OCI-LY1 (cell line): ENCODE measurements around the gene SLC35A3.

ENCODE experiments used
- EZH2 ChIP-seq: fragments of 200-600 bp; sonication (generic), shearing (Covaris generic); IDR thresholded peaks from 2 replicates; pipeline ENCODE4 v1.8.0; 2017; ENCODE audit warnings: borderline replicate concordance, mixed run types, mild to moderate bottlenecking, antibody characterized with exemption, low read length, moderate library complexity, mixed read lengths
- TF ChIP-seq, protein P1 (sequence below): fragments of 200-600 bp; sonication (generic), shearing (Covaris generic); IDR thresholded peaks from 2 replicates; pipeline ENCODE4 v1.5.1; 2017; ENCODE audit warnings: mild to moderate bottlenecking, antibody characterized with exemption, low read length, moderate library complexity, mixed read lengths

DNA sequence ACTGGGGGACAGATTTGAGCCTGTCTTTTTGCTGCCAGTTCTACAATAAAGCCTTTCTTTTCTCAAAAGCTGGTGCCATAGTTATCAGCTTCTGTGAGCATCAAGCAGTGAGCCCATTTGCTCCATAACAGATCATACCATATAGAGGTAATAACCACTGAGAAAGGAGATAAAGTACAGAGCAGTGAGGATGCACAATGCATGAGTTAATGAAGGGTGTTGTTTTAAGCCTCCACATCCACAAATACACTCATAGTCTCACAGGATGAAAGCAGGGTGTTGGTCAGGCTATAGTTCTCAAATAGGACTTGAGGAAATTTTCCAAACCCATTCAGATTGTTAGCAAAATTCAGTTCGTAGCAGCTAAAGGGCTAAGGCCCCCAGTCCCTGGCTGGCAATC lies 25.6 kb upstream of the SLC35A3 start:
- TF ChIP-seq, protein P1, sequence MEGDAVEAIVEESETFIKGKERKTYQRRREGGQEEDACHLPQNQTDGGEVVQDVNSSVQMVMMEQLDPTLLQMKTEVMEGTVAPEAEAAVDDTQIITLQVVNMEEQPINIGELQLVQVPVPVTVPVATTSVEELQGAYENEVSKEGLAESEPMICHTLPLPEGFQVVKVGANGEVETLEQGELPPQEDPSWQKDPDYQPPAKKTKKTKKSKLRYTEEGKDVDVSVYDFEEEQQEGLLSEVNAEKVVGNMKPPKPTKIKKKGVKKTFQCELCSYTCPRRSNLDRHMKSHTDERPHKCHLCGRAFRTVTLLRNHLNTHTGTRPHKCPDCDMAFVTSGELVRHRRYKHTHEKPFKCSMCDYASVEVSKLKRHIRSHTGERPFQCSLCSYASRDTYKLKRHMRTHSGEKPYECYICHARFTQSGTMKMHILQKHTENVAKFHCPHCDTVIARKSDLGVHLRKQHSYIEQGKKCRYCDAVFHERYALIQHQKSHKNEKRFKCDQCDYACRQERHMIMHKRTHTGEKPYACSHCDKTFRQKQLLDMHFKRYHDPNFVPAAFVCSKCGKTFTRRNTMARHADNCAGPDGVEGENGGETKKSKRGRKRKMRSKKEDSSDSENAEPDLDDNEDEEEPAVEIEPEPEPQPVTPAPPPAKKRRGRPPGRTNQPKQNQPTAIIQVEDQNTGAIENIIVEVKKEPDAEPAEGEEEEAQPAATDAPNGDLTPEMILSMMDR = no peak
- no peak for TF ChIP-seq EZH2
